Neural progenitor cell (in vitro differentiated cells): ENCODE measurements around the gene ABCA7.

ENCODE experiments used
- EZH2 ChIP-seq: fragments of 200-600 bp; sonication (generic); IDR thresholded peaks from 2 replicates; pipeline ENCODE4 v1.6.1; 2017; ENCODE audit warnings: antibody characterized with exemption, mild to moderate bottlenecking, moderate library complexity
- EZH2phosphoT487 ChIP-seq: fragments of 200-600 bp; sonication (generic); IDR thresholded peaks from 2 replicates; pipeline ENCODE4 v1.6.1; 2017; ENCODE audit warnings: antibody characterized with exemption
- TF ChIP-seq, protein P1 (sequence below): fragments of 200-600 bp; sonication (generic); IDR thresholded peaks from 2 replicates; pipeline ENCODE4 v1.5.1; 2017; ENCODE audit warnings: antibody characterized with exemption, mild to moderate bottlenecking

DNA sequence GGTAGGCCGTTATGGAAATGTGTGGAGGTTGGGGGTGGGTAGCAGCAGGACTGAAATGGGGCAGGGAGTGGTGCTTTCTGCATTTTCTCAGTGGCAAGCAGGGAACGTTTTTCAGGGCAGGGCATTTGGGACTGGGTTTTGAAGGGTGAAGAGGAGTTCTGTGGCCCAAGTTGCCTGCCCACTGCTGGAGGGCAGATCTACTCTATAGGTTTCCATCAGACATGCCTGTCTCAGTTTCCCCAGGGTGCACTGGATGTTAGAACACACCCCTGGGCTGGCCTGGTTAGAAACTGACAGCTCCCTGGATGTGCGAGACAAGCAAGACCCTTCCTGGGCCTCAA is 40.6 kb upstream of the ABCA7 start:
- TF ChIP-seq EZH2 (no peak), EZH2phosphoT487 (no peak)
- TF ChIP-seq, protein P1, sequence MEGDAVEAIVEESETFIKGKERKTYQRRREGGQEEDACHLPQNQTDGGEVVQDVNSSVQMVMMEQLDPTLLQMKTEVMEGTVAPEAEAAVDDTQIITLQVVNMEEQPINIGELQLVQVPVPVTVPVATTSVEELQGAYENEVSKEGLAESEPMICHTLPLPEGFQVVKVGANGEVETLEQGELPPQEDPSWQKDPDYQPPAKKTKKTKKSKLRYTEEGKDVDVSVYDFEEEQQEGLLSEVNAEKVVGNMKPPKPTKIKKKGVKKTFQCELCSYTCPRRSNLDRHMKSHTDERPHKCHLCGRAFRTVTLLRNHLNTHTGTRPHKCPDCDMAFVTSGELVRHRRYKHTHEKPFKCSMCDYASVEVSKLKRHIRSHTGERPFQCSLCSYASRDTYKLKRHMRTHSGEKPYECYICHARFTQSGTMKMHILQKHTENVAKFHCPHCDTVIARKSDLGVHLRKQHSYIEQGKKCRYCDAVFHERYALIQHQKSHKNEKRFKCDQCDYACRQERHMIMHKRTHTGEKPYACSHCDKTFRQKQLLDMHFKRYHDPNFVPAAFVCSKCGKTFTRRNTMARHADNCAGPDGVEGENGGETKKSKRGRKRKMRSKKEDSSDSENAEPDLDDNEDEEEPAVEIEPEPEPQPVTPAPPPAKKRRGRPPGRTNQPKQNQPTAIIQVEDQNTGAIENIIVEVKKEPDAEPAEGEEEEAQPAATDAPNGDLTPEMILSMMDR: no peak
